Thyroid gland (tissue), 4 donors: ENCODE results near the gene PCCA.

Source experiments
- POLR2A ChIP-seq, 2 donors: fragments of 450-650 bp; IDR thresholded peaks; one replicate each; pipeline ENCODE4 v1.6.1; 2017; ENCODE audit warnings: antibody characterized with exemption in 2 of 2, mild to moderate bottlenecking in 2 of 2, moderate library complexity in 1 of 2
- TF ChIP-seq, protein P1 (sequence below), 6 experiments: fragments of 200-600 bp in 3 of 6; fragments of 450-650 bp in 3 of 6; sonication (generic) in 3 of 6; IDR thresholded peaks; one replicate each; pipeline ENCODE4 v1.5.1; 2016 to 2019; ENCODE audit warnings: antibody characterized with exemption in 6 of 6, mild to moderate bottlenecking in 2 of 6, inconsistent platforms in 1 of 6, moderate library complexity in 1 of 6

DNA sequence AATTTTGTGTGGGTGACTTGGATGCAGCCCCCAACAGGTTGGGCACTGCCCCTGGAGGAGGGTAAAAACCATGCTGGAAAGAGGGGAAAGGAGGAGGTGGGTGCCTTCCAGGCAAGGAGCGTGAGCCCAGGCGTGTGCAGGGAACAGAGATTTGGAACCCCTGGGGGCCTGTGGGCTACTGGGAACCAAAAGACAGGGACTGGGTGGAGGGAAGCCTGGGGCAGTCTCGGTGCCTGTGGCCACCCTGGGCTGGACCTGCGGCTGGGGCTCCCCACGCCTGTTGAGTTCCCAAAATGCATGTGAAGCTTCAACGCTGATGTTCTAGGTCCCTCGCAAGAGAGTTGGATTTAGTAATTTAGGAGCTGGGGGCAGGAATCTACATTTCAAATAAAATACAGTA, 474.9 kb downstream of the PCCA start:
- TF ChIP-seq, protein P1, sequence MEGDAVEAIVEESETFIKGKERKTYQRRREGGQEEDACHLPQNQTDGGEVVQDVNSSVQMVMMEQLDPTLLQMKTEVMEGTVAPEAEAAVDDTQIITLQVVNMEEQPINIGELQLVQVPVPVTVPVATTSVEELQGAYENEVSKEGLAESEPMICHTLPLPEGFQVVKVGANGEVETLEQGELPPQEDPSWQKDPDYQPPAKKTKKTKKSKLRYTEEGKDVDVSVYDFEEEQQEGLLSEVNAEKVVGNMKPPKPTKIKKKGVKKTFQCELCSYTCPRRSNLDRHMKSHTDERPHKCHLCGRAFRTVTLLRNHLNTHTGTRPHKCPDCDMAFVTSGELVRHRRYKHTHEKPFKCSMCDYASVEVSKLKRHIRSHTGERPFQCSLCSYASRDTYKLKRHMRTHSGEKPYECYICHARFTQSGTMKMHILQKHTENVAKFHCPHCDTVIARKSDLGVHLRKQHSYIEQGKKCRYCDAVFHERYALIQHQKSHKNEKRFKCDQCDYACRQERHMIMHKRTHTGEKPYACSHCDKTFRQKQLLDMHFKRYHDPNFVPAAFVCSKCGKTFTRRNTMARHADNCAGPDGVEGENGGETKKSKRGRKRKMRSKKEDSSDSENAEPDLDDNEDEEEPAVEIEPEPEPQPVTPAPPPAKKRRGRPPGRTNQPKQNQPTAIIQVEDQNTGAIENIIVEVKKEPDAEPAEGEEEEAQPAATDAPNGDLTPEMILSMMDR (IDR thresholded peaks at IDR 0.05): no peak
- TF ChIP-seq POLR2A (IDR thresholded peaks at IDR 0.05): no peak
